GM12878 (cell line): ENCODE results near the gene FAM234A.

Source experiments
- CHD2 ChIP-seq: IDR thresholded peaks from 2 replicates; pipeline ENCODE4 v1.6.1; 2011; ENCODE audit warnings: low read depth, low read length, improper control_type of control experiment, borderline replicate concordance
- IKZF1 ChIP-seq: fragments of 450-650 bp; conservative IDR thresholded peaks from 2 replicates; pipeline ENCODE4 v1.6.1; 2017; ENCODE audit warnings: antibody characterized with exemption, mild to moderate bottlenecking
- NR2C2 ChIP-seq: IDR thresholded peaks from 2 replicates; pipeline ENCODE4 v1.6.1; 2011; ENCODE audit warnings: borderline replicate concordance, low read depth; ENCODE audit not compliant: control insufficient read depth, insufficient read length
- POLR2A ChIP-seq: IDR thresholded peaks from 2 replicates; pipeline ENCODE4 v1.6.1; 2011; ENCODE audit warnings: low read depth, mild to moderate bottlenecking, low read length
- SREBF1 ChIP-seq: IDR thresholded peaks from 2 replicates; pipeline ENCODE4 v1.6.1; 2012; ENCODE audit warnings: mild to moderate bottlenecking, low read length
- TCF7 ChIP-seq: IDR thresholded peaks from 2 replicates; pipeline ENCODE4 v1.6.1; 2014; ENCODE audit warnings: antibody characterized with exemption, borderline replicate concordance
- YY1 ChIP-seq: IDR thresholded peaks from 2 replicates; pipeline ENCODE4 v1.6.1; 2011; ENCODE audit warnings: low read depth, mild to moderate bottlenecking, low read length
- ZNF24 ChIP-seq: fragments of 450-650 bp; IDR thresholded peaks from 2 replicates; pipeline ENCODE4 v1.6.1; 2017; ENCODE audit warnings: antibody characterized with exemption, mild to moderate bottlenecking
- ZSCAN29 ChIP-seq: fragments of 450-650 bp; IDR thresholded peaks from 2 replicates; pipeline ENCODE4 v1.6.1; 2017; ENCODE audit warnings: mild to moderate bottlenecking, moderate library complexity
- TF ChIP-seq, protein P1 (sequence below): fragments of 450-650 bp; IDR thresholded peaks from 2 replicates; pipeline ENCODE4 v1.6.1; 2014; ENCODE audit warnings: mild to moderate bottlenecking
- TF ChIP-seq, protein P2 (sequence below): fragments of 450-650 bp; IDR thresholded peaks from 2 replicates; pipeline ENCODE4 v1.6.1; 2017; ENCODE audit warnings: antibody characterized with exemption, mild to moderate bottlenecking, moderate library complexity
- TF ChIP-seq, protein P3 (sequence below), 3 experiments: IDR thresholded peaks in 2 of 3; conservative IDR thresholded peaks in 1 of 3; 2 replicates each; pipeline ENCODE4 v1.5.1; 2011; ENCODE audit warnings: low read depth in 3 of 3, low read length in 3 of 3, mild to moderate bottlenecking in 3 of 3, control low read depth in 2 of 3, moderate library complexity in 2 of 3, inconsistent platforms in 1 of 3, mixed read lengths in 1 of 3; ENCODE audit not compliant: control insufficient read depth in 2 of 3, insufficient read depth in 1 of 3; ENCODE audit errors: extremely low read depth in 1 of 3
- TF ChIP-seq, protein P4 (sequence below): fragments of 450-650 bp; IDR thresholded peaks from 2 replicates; pipeline ENCODE4 v1.6.1; 2016; ENCODE audit warnings: mild to moderate bottlenecking, moderate library complexity, borderline replicate concordance

DNA sequence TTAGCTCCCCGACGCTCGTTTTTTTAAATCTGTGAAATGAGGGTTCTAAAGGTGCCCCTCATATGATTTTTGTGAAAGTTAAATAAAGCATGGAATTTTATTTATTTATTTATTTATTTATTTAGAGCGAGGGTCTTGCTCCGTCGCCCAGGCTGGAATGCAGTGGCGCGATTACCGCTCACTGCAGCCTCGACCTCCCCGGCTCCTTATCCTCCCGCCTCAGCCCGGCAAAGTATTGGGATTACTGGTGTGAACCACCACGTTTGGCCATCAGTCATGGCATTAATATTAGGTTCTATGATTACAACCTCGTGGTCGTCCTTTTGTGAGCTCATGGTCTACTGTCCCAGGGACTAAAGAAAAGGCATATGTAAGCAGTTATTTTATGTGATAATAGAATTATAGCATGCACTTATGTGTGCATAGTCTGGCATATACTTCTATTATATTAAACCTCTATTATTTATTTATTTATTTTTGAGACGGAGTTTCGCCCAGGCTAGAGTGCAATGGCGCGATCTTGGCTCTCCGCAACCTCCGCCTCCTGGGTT is 4.8 kb upstream of the FAM234A start:
- TF ChIP-seq, protein P1, sequence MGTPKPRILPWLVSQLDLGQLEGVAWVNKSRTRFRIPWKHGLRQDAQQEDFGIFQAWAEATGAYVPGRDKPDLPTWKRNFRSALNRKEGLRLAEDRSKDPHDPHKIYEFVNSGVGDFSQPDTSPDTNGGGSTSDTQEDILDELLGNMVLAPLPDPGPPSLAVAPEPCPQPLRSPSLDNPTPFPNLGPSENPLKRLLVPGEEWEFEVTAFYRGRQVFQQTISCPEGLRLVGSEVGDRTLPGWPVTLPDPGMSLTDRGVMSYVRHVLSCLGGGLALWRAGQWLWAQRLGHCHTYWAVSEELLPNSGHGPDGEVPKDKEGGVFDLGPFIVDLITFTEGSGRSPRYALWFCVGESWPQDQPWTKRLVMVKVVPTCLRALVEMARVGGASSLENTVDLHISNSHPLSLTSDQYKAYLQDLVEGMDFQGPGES: no peak
- TF ChIP-seq SREBF1 (no peak), TCF7 (no peak), CHD2 (no peak), ZSCAN29 (no peak), YY1 (no peak), NR2C2 (no peak), IKZF1 (no peak), POLR2A (no peak), ZNF24 (no peak)
- TF ChIP-seq, protein P2, sequence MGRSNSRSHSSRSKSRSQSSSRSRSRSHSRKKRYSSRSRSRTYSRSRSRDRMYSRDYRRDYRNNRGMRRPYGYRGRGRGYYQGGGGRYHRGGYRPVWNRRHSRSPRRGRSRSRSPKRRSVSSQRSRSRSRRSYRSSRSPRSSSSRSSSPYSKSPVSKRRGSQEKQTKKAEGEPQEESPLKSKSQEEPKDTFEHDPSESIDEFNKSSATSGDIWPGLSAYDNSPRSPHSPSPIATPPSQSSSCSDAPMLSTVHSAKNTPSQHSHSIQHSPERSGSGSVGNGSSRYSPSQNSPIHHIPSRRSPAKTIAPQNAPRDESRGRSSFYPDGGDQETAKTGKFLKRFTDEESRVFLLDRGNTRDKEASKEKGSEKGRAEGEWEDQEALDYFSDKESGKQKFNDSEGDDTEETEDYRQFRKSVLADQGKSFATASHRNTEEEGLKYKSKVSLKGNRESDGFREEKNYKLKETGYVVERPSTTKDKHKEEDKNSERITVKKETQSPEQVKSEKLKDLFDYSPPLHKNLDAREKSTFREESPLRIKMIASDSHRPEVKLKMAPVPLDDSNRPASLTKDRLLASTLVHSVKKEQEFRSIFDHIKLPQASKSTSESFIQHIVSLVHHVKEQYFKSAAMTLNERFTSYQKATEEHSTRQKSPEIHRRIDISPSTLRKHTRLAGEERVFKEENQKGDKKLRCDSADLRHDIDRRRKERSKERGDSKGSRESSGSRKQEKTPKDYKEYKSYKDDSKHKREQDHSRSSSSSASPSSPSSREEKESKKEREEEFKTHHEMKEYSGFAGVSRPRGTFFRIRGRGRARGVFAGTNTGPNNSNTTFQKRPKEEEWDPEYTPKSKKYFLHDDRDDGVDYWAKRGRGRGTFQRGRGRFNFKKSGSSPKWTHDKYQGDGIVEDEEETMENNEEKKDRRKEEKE: no peak
- TF ChIP-seq, protein P3, sequence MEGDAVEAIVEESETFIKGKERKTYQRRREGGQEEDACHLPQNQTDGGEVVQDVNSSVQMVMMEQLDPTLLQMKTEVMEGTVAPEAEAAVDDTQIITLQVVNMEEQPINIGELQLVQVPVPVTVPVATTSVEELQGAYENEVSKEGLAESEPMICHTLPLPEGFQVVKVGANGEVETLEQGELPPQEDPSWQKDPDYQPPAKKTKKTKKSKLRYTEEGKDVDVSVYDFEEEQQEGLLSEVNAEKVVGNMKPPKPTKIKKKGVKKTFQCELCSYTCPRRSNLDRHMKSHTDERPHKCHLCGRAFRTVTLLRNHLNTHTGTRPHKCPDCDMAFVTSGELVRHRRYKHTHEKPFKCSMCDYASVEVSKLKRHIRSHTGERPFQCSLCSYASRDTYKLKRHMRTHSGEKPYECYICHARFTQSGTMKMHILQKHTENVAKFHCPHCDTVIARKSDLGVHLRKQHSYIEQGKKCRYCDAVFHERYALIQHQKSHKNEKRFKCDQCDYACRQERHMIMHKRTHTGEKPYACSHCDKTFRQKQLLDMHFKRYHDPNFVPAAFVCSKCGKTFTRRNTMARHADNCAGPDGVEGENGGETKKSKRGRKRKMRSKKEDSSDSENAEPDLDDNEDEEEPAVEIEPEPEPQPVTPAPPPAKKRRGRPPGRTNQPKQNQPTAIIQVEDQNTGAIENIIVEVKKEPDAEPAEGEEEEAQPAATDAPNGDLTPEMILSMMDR (IDR thresholded peaks at IDR 0.05 in 2 of 3, conservative IDR thresholded peaks at IDR 0.05 in 1 of 3; ENCODE audit: control insufficient read depth in 2 of 3, extremely low read depth in 1 of 3, insufficient read depth in 1 of 3, low read depth in 3 of 3, low read length in 3 of 3): no peak
- TF ChIP-seq, protein P4, sequence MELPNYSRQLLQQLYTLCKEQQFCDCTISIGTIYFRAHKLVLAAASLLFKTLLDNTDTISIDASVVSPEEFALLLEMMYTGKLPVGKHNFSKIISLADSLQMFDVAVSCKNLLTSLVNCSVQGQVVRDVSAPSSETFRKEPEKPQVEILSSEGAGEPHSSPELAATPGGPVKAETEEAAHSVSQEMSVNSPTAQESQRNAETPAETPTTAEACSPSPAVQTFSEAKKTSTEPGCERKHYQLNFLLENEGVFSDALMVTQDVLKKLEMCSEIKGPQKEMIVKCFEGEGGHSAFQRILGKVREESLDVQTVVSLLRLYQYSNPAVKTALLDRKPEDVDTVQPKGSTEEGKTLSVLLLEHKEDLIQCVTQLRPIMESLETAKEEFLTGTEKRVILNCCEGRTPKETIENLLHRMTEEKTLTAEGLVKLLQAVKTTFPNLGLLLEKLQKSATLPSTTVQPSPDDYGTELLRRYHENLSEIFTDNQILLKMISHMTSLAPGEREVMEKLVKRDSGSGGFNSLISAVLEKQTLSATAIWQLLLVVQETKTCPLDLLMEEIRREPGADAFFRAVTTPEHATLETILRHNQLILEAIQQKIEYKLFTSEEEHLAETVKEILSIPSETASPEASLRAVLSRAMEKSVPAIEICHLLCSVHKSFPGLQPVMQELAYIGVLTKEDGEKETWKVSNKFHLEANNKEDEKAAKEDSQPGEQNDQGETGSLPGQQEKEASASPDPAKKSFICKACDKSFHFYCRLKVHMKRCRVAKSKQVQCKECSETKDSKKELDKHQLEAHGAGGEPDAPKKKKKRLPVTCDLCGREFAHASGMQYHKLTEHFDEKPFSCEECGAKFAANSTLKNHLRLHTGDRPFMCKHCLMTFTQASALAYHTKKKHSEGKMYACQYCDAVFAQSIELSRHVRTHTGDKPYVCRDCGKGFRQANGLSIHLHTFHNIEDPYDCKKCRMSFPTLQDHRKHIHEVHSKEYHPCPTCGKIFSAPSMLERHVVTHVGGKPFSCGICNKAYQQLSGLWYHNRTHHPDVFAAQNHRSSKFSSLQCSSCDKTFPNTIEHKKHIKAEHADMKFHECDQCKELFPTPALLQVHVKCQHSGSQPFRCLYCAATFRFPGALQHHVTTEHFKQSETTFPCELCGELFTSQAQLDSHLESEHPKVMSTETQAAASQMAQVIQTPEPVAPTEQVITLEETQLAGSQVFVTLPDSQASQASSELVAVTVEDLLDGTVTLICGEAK: no peak
